ENCODE data around the gene TMEM163. TPM values are rescaled to one million over a fixed set of nuclear protein-coding genes. Genes with fewer than 3 reads are reported as not detected.

Gene TMEM163
- total and polyA plus RNA-seq, 7 donors, result 0.28 to 2.6 (median 1.1) TPM; not detected in 1

GRCh38 chr2:134745546-134745945, 26.7 kb upstream of the TMEM163 start:
- Histone ChIP-seq H3K4me3 (no peak overlapping the region), H3K27ac (no peak overlapping the region), H3K4me1 (no peaks in the 10 kb centered on the region), H3K27me3 (no peaks in the 10 kb centered on the region), H3K9me3 (no peaks in the 10 kb centered on the region), H3K36me3 (no peaks in the 10 kb centered on the region)
- no peak for DNase-seq
- intact Hi-C loops (cut with DNase I), result no loop called here
- no peak for TF ChIP-seq POLR2A (IDR thresholded peaks at IDR 0.05)
- TF ChIP-seq POLR2AphosphoS5 (IDR thresholded peaks at IDR 0.05), result no peak
- TF ChIP-seq EP300 (IDR thresholded peaks at IDR 0.05), result no peak
- no peak for TF ChIP-seq CTCF (IDR thresholded peaks at IDR 0.05)
- WGBS, 2 donors, result 77 to 82% methylated on average over 4 of the region's 4 CpGs

- no peak for DNase-seq
- intact Hi-C loops (cut with DNase I), result no loop called here
- Histone ChIP-seq H3K27me3 (no peaks in the 10 kb centered on the region), H3K27ac (no peak overlapping the region), H3K36me3 (no peaks in the 10 kb centered on the region), H3K4me1 (no peaks in the 10 kb centered on the region), H3K9me3 (no peaks in the 10 kb centered on the region), H3K4me3 (no peak overlapping the region)
- TF ChIP-seq POLR2AphosphoS5 (IDR thresholded peaks at IDR 0.05), result no peak
- no peak for TF ChIP-seq EP300 (IDR thresholded peaks at IDR 0.05)
- TF ChIP-seq CTCF (IDR thresholded peaks at IDR 0.05), result no peak
- TF ChIP-seq POLR2A (IDR thresholded peaks at IDR 0.05), result no peak
These were observed 26.2 kb upstream of the TMEM163 start for GRCh38 chr2:134745023-134745422.

GRCh38 chr2:134739879-134740301, 21.1 kb upstream of the TMEM163 start:
- Histone ChIP-seq H3K4me1 (no peaks in the 10 kb centered on the region), H3K27ac (no peak overlapping the region), H3K4me3 (no peak overlapping the region), H3K9me3 (no peaks in the 10 kb centered on the region), H3K36me3 (no peaks in the 10 kb centered on the region), H3K27me3 (no peaks in the 10 kb centered on the region)
- intact Hi-C loops (cut with DNase I), result no loop called here
- WGBS, 2 donors, result 57 to 68% methylated on average over 6 of the region's 6 CpGs
- DNase-seq, result no peak
- TF ChIP-seq POLR2AphosphoS5 (IDR thresholded peaks at IDR 0.05) (no peak), POLR2A (IDR thresholded peaks at IDR 0.05) (no peak)

- H3K27ac ChIP-seq, result no peak overlapping the region
- 58 to 81% methylated on average over 1 of the region's 1 CpG for whole genome bisulfite sequencing, 2 donors
- H3K36me3 ChIP-seq, result no peaks in the 10 kb centered on the region
- H3K4me1 ChIP-seq, result no peaks in the 10 kb centered on the region
- TF ChIP-seq POLR2AphosphoS5 (IDR thresholded peaks at IDR 0.05) (no peak), CTCF (IDR thresholded peaks at IDR 0.05) (no peak), POLR2A (IDR thresholded peaks at IDR 0.05) (no peak), EP300 (IDR thresholded peaks at IDR 0.05) (no peak)
- no peak for DNase-seq
- no peak overlapping the region for H3K4me3 ChIP-seq
- intact Hi-C loops (cut with DNase I), result no loop called here
- no peaks in the 10 kb centered on the region for H3K9me3 ChIP-seq
- H3K27me3 ChIP-seq, result no peaks in the 10 kb centered on the region
These were observed 20.6 kb upstream of the TMEM163 start for GRCh38 chr2:134739236-134739878.

- 78 to 79% methylated on average over 2 of the region's 2 CpGs for WGBS, 2 donors
- DNase-seq, result no peak
- intact Hi-C loops (cut with DNase I), result no loop called here
- Histone ChIP-seq H3K4me1 (no peaks in the 10 kb centered on the region), H3K9me3 (no peaks in the 10 kb centered on the region), H3K4me3 (no peak overlapping the region), H3K27ac (no peak overlapping the region), H3K36me3 (no peaks in the 10 kb centered on the region), H3K27me3 (no peaks in the 10 kb centered on the region)
- no peak for TF ChIP-seq POLR2AphosphoS5 (IDR thresholded peaks at IDR 0.05)
- no peak for TF ChIP-seq EP300 (IDR thresholded peaks at IDR 0.05)
- TF ChIP-seq CTCF (IDR thresholded peaks at IDR 0.05), result no peak
- no peak for TF ChIP-seq POLR2A (IDR thresholded peaks at IDR 0.05)
These were observed 19.5 kb upstream of the TMEM163 start for GRCh38 chr2:134738141-134738870.
